Naive B cell (primary cell): Measurements from ENCODE around the gene TMEM245. TPM values are rescaled to one million over a fixed set of nuclear protein-coding genes. Genes with fewer than 3 reads are reported as not detected.
"Not testable (repeated sequence)": the region's sequence is repeated elsewhere in the genome, so short reads cannot be mapped to it uniquely, and the experiment has no call there.

ENCODE experiments used
- ATAC-seq, 2 donors: fragments of 150-1000 bp; cut with Tn5 transposase; 2 replicates each; pipeline ENCODE4 v1.10.0; 2021; ENCODE audit warnings: low read depth in 2 of 2, mild to moderate bottlenecking in 2 of 2, moderate library complexity in 2 of 2
- DNase-seq: peaks from one replicate; pipeline ENCODE4 v3.0.0; 2022
- H3K27ac Mint-ChIP-seq, 6 donors: one replicate each; pipeline ENCODE4 v1.8.0; 2020 to 2022; ENCODE audit warnings: mild to moderate bottlenecking in 6 of 6, mixed read lengths in 6 of 6, moderate library complexity in 5 of 6, inconsistent platforms in 2 of 6
- H3K27me3 Mint-ChIP-seq, 3 donors: one replicate each; pipeline ENCODE4 v1.8.0; 2021 to 2022; ENCODE audit warnings: mixed read lengths in 3 of 3, mild to moderate bottlenecking in 1 of 3
- H3K36me3 Mint-ChIP-seq, 2 donors: one replicate each; pipeline ENCODE4 v1.8.0; 2020 to 2022; ENCODE audit warnings: mixed read lengths in 2 of 2, inconsistent platforms in 1 of 2, mild to moderate bottlenecking in 1 of 2
- H3K4me1 Mint-ChIP-seq, 3 donors: one replicate each; pipeline ENCODE4 v1.8.0; 2020 to 2022; ENCODE audit warnings: mixed read lengths in 3 of 3, inconsistent platforms in 1 of 3, mild to moderate bottlenecking in 1 of 3, moderate library complexity in 1 of 3
- H3K4me3 Mint-ChIP-seq, 8 donors: one replicate each; pipeline ENCODE4 v1.8.0; 2020 to 2022; ENCODE audit warnings: mild to moderate bottlenecking in 8 of 8, mixed read lengths in 8 of 8, moderate library complexity in 8 of 8, inconsistent platforms in 2 of 8
- H3K9me3 Mint-ChIP-seq, 7 donors: one replicate each; pipeline ENCODE4 v1.8.0; 2020 to 2022; ENCODE audit warnings: mixed read lengths in 7 of 7, mild to moderate bottlenecking in 5 of 7, inconsistent platforms in 2 of 7, moderate library complexity in 1 of 7
- polyA plus RNA-seq, 6 donors: library from polyadenylated mRNA; unstranded; fragments of 300-500 nt; fragmentation: Illumina TruSeq; gene quantifications; one replicate each; pipeline ENCODE4 v1.2.3, GENCODE V29; 2021; ENCODE audit warnings: low read depth in 6 of 6

The TMEM245 gene
- polyA plus RNA-seq, 6 donors from 2014 or later: 11.6 to 34.3 (median 15.9) TPM

- peaks cover 14 to 21% of the 10 kb centered on the region in 2 donors for H3K36me3 Mint-ChIP-seq
- no peak for ATAC-seq
- H3K27me3 Mint-ChIP-seq: peaks cover 0 to 7% (median 0%) of the 10 kb centered on the region in 3 donors
- no peak overlapping the region for H3K27ac Mint-ChIP-seq
- H3K4me3 Mint-ChIP-seq: no peak overlapping the region
- no peak for DNase-seq
- H3K4me1 Mint-ChIP-seq: no peaks in the 10 kb centered on the region
- peaks cover 4 to 27% (median 11%) of the 10 kb centered on the region in 7 donors for H3K9me3 Mint-ChIP-seq
Observed at GRCh38 chr9:109001275-109001676, 118.5 kb downstream of the TMEM245 start.

- H3K4me1 Mint-ChIP-seq: no peaks in the 10 kb centered on the region
- DNase-seq (no peak), ATAC-seq (no peak)
- peaks cover 0 to 8% (median 0%) of the 10 kb centered on the region in 7 donors for H3K9me3 Mint-ChIP-seq
- no peak overlapping the region for H3K4me3 Mint-ChIP-seq
- peaks cover 0 to 5% of the 10 kb centered on the region in 2 donors for H3K36me3 Mint-ChIP-seq
- H3K27me3 Mint-ChIP-seq: peaks cover 0 to 7% (median 0%) of the 10 kb centered on the region in 3 donors
- peak overlapping the region in 1 of 6 donors; percentile 21 for H3K27ac Mint-ChIP-seq
Observed at GRCh38 chr9:108997112-108997511, 122.6 kb downstream of the TMEM245 start.

GRCh38 chr9:108996643-108997042 is 123.1 kb downstream of the TMEM245 start:
- no peak overlapping the region for H3K4me3 Mint-ChIP-seq
- peaks cover 0 to 7% (median 0%) of the 10 kb centered on the region in 3 donors for H3K27me3 Mint-ChIP-seq
- peaks cover 0 to 3% (median 0%) of the 10 kb centered on the region in 7 donors for H3K9me3 Mint-ChIP-seq
- no peak overlapping the region for H3K27ac Mint-ChIP-seq
- DNase-seq (no peak), ATAC-seq (no peak)
- H3K36me3 Mint-ChIP-seq: peaks cover 0 to under 1% of the 10 kb centered on the region in 2 donors
- H3K4me1 Mint-ChIP-seq: no peaks in the 10 kb centered on the region

GRCh38 chr9:108994695-108995094 is 125.1 kb downstream of the TMEM245 start:
- Mint-ChIP-seq H3K36me3 (no peaks in the 10 kb centered on the region), H3K9me3 (no peaks in the 10 kb centered on the region), H3K4me3 (no peak overlapping the region), H3K4me1 (no peaks in the 10 kb centered on the region), H3K27me3 (no peaks in the 10 kb centered on the region), H3K27ac (peak overlapping the region in 2 of 6 donors; percentile 6 to 67)
- ATAC-seq: peak in 1 of 2 donors; percentile 36
- DNase-seq: no peak

- Mint-ChIP-seq H3K4me1 (no peaks in the 10 kb centered on the region), H3K4me3 (no peak overlapping the region), H3K27ac (no peak overlapping the region), H3K36me3 (no peaks in the 10 kb centered on the region), H3K27me3 (no peaks in the 10 kb centered on the region), H3K9me3 (peaks cover 0 to 4% (median 0%) of the 10 kb centered on the region in 7 donors)
- no peak for DNase-seq
- ATAC-seq: no peak
Observed at GRCh38 chr9:108991479-108991878, 128.3 kb downstream of the TMEM245 start.

GRCh38 chr9:108983885-108984284 is 135.9 kb downstream of the TMEM245 start:
- Mint-ChIP-seq H3K27ac (no peak overlapping the region), H3K9me3 (peaks cover 0 to 4% (median 0%) of the 10 kb centered on the region in 7 donors), H3K4me3 (no peak overlapping the region), H3K36me3 (no peaks in the 10 kb centered on the region), H3K27me3 (no peaks in the 10 kb centered on the region), H3K4me1 (no peaks in the 10 kb centered on the region)
- ATAC-seq: no peak
- DNase-seq: no peak

GRCh38 chr9:108980893-108981292 is 138.9 kb downstream of the TMEM245 start:
- Mint-ChIP-seq H3K4me3 (no peak overlapping the region), H3K27me3 (no peaks in the 10 kb centered on the region)

GRCh38 chr9:108978205-108978604 is 141.5 kb downstream of the TMEM245 start:
- no peaks in the 10 kb centered on the region for H3K9me3 Mint-ChIP-seq
- H3K27ac Mint-ChIP-seq: no peak overlapping the region
- H3K36me3 Mint-ChIP-seq: no peaks in the 10 kb centered on the region
- ATAC-seq (no peak), DNase-seq (no peak)
- H3K4me1 Mint-ChIP-seq: no peaks in the 10 kb centered on the region
- no peak overlapping the region for H3K4me3 Mint-ChIP-seq
- H3K27me3 Mint-ChIP-seq: no peaks in the 10 kb centered on the region

More at GRCh38 chr9:108980893-108981292, 138.9 kb downstream of the TMEM245 start:
- Mint-ChIP-seq H3K4me1 (no peaks in the 10 kb centered on the region), H3K36me3 (no peaks in the 10 kb centered on the region), H3K9me3 (no peaks in the 10 kb centered on the region), H3K27ac (no peak overlapping the region)
- no peak for ATAC-seq
- DNase-seq: no peak

- ATAC-seq (no peak), DNase-seq (no peak)
- H3K27ac Mint-ChIP-seq: no peak overlapping the region
- H3K27me3 Mint-ChIP-seq: no peaks in the 10 kb centered on the region
- H3K4me3 Mint-ChIP-seq: no peak overlapping the region
- peaks cover 0 to 14% of the 10 kb centered on the region in 2 donors for H3K36me3 Mint-ChIP-seq
- peaks cover 5 to 18% (median 10%) of the 10 kb centered on the region in 7 donors for H3K9me3 Mint-ChIP-seq
- no peaks in the 10 kb centered on the region for H3K4me1 Mint-ChIP-seq
Observed at GRCh38 chr9:108973895-108974294, 145.9 kb downstream of the TMEM245 start.

- H3K4me1 Mint-ChIP-seq: no peaks in the 10 kb centered on the region
Observed at GRCh38 chr9:108972626-108973209, 147.0 kb downstream of the TMEM245 start.

GRCh38 chr9:108972186-108972585 is 147.6 kb downstream of the TMEM245 start:
- no peak overlapping the region for H3K27ac Mint-ChIP-seq
- peaks cover 0 to 14% of the 10 kb centered on the region in 2 donors for H3K36me3 Mint-ChIP-seq
- no peaks in the 10 kb centered on the region for H3K4me1 Mint-ChIP-seq
- no peak for DNase-seq
- H3K9me3 Mint-ChIP-seq: peaks cover 5 to 18% (median 10%) of the 10 kb centered on the region in 7 donors
- no peaks in the 10 kb centered on the region for H3K27me3 Mint-ChIP-seq
- H3K4me3 Mint-ChIP-seq: no peak overlapping the region
- no peak for ATAC-seq

More at GRCh38 chr9:108972626-108973209, 147.0 kb downstream of the TMEM245 start:
- DNase-seq (no peak), ATAC-seq (no peak)
- peaks cover 0 to 14% of the 10 kb centered on the region in 2 donors for H3K36me3 Mint-ChIP-seq
- no peak overlapping the region for H3K4me3 Mint-ChIP-seq
- no peaks in the 10 kb centered on the region for H3K27me3 Mint-ChIP-seq
- peaks cover 5 to 18% (median 10%) of the 10 kb centered on the region in 7 donors for H3K9me3 Mint-ChIP-seq
- no peak overlapping the region for H3K27ac Mint-ChIP-seq

GRCh38 chr9:108971392-108971791 is 148.4 kb downstream of the TMEM245 start:
- H3K27me3 Mint-ChIP-seq, H3K27ac Mint-ChIP-seq: not testable (repeated sequence)
- peaks cover 0 to 14% of the 10 kb centered on the region in 2 donors for H3K36me3 Mint-ChIP-seq

GRCh38 chr9:108967916-108968315 is 151.8 kb downstream of the TMEM245 start:
- ATAC-seq: no peak
- Mint-ChIP-seq H3K4me3 (no peak overlapping the region), H3K36me3 (peaks cover 0 to 14% of the 10 kb centered on the region in 2 donors), H3K27me3 (no peaks in the 10 kb centered on the region), H3K27ac (no peak overlapping the region), H3K4me1 (no peaks in the 10 kb centered on the region), H3K9me3 (peaks cover 5 to 18% (median 10%) of the 10 kb centered on the region in 7 donors)
- DNase-seq: no peak

More at GRCh38 chr9:108971392-108971791, 148.4 kb downstream of the TMEM245 start:
- not testable (repeated sequence) for ATAC-seq, H3K4me3 Mint-ChIP-seq, H3K4me1 Mint-ChIP-seq, DNase-seq
- peaks cover 5 to 18% (median 10%) of the 10 kb centered on the region in 7 donors for H3K9me3 Mint-ChIP-seq
